ENCODE measurements around the gene PPP1R3A. TPM values are rescaled to one million over a fixed set of nuclear protein-coding genes. Genes with fewer than 3 reads are reported as not detected.

Gene PPP1R3A
- polyA plus RNA-seq, 3 donors from 2014 or later = not detected

DNA sequence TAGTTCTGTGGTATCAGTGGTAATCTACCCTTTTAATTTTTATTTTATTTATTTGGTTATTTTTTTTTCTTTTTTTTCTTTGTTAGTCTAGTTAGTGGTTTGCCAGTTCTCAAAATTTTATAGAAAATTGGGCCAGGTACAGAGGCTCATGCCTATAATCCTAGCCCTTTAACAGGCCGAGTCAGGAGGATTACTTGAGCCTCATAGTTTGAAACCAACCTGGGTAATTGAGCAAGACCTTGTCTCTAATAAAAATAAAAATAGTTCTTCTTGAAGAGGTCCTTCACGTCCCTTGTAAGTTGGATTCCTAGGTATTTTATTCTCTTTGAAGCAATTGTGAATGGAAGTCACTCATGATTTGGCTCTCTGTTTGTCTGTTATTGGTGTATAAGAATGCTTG, 51.5 kb downstream of the PPP1R3A start:
- Mint-ChIP-seq H3K27me3 (ENCODE audit: low read depth in 3 of 3) (peaks cover 0 to 2% (median 1%) of the 10 kb centered on the region in 3 donors), H3K4me1 (no peaks in the 10 kb centered on the region), H3K4me3 (no peak overlapping the region), H3K36me3 (no peaks in the 10 kb centered on the region), H3K27ac (no peak overlapping the region), H3K9me3 (peaks cover 5 to 33% (median 19%) of the 10 kb centered on the region in 6 donors)
- no peak for DNase-seq

DNA sequence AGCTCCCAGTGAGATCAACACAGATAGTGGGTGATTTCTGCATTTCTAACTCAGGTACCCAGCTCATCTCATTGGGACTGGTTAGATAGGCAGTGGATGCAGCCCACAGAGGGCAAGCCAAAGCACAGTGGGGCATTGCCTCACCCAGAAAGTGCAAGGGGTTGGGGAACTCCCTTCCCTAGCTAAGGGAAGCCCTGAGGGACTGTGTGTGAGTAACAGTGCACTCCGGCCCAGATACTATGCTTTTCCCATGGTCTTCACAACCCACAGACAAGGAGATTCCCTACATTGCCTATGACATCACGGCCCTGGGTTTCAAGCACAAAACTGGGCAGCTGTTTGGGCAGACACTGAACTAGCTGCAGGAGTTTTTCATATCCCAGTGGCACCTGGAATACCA, 62.8 kb downstream of the PPP1R3A start:
- H3K27ac Mint-ChIP-seq = no peak overlapping the region
- H3K27me3 Mint-ChIP-seq (ENCODE audit: low read depth in 3 of 3) = peaks cover 0 to 2% (median 0%) of the 10 kb centered on the region in 3 donors
- H3K4me3 Mint-ChIP-seq = no peak overlapping the region
- no peaks in the 10 kb centered on the region for H3K36me3 Mint-ChIP-seq
- no peaks in the 10 kb centered on the region for H3K4me1 Mint-ChIP-seq
- peaks cover 9 to 40% (median 34%) of the 10 kb centered on the region in 6 donors for H3K9me3 Mint-ChIP-seq
- DNase-seq = no peak

DNA sequence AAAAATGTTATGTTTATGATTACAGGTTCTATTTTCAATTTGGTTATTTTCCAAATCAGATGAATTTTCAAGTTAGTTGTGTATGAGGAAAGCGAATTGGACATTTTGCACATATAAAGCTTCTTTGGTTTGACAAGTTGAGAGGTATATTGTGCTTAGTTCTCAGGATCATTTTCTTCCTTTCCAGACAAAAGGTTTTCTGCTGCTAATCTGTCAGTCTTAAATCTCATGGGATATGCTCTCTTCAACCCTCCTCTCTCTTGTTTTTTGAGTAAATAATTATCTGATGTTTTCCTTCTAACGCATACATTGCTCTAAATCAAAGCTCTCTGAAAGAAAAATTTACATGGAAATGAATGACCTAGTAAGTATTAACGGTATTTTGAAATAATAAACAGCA, 77.9 kb downstream of the PPP1R3A start:
- Mint-ChIP-seq H3K27ac (no peak overlapping the region), H3K4me3 (no peak overlapping the region)

DNA sequence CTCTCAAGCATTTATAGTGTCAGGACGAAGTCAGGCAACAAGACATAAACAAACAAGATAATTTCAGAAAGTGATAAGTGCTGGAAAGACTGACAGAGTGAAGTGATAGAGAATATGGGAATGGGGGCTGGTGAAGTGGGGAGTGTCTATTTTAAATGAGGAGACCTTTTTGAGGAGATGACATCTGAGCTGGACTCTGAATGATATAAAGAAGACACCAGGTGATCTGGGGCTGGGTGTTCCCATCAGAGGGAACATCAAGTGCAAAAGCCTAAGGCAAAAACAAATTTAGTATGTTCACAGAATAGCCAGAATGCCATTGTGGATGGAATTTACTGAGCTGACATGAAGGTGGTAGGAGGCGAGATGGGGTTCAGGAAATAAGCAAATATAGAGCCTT, 83.4 kb downstream of the PPP1R3A start:
- no peak overlapping the region for H3K4me3 Mint-ChIP-seq
- H3K36me3 Mint-ChIP-seq = no peaks in the 10 kb centered on the region
- H3K4me1 Mint-ChIP-seq = no peaks in the 10 kb centered on the region
- no peak for DNase-seq
- no peaks in the 10 kb centered on the region for H3K27me3 Mint-ChIP-seq (ENCODE audit: low read depth in 3 of 3)
- H3K9me3 Mint-ChIP-seq = peaks cover 0 to 21% (median 4%) of the 10 kb centered on the region in 6 donors
- H3K27ac Mint-ChIP-seq = no peak overlapping the region

More for the DNA sequence above, 77.9 kb downstream of the PPP1R3A start:
- Mint-ChIP-seq H3K27me3 (ENCODE audit: low read depth in 3 of 3) (no peaks in the 10 kb centered on the region), H3K4me1 (no peaks in the 10 kb centered on the region), H3K9me3 (peaks cover 4 to 45% (median 13%) of the 10 kb centered on the region in 6 donors), H3K36me3 (no peaks in the 10 kb centered on the region)
- DNase-seq = no peak

DNA sequence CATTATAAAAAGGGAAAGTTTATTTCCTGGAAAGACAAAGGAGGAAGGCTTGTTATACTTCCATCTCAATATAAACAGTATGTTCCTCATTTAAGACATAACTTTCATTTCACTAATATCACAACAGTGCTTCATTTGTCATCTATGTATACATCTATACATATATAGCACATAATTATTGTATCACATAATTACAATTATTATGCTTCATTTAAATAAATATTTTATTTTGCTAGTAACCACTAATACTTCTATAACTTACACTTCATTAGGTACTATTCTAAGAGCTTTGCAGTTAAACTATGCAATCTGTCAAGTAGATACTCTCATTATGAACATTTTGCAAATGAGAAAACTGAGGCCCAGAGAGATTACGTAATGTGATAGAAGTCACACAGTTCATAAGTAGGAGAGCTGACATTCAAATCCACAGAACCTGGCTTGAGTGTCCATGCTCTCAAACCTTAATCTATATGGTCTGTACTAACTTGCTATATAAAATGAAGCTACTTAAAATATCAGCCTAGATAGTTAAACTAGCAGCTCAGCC, 86.5 kb downstream of the PPP1R3A start:
- Mint-ChIP-seq H3K27me3 (ENCODE audit: low read depth in 3 of 3) (no peaks in the 10 kb centered on the region), H3K4me1 (no peaks in the 10 kb centered on the region), H3K9me3 (peaks cover 4 to 14% (median 10%) of the 10 kb centered on the region in 6 donors), H3K27ac (no peak overlapping the region), H3K4me3 (no peak overlapping the region), H3K36me3 (no peaks in the 10 kb centered on the region)
- no peak for DNase-seq

DNA sequence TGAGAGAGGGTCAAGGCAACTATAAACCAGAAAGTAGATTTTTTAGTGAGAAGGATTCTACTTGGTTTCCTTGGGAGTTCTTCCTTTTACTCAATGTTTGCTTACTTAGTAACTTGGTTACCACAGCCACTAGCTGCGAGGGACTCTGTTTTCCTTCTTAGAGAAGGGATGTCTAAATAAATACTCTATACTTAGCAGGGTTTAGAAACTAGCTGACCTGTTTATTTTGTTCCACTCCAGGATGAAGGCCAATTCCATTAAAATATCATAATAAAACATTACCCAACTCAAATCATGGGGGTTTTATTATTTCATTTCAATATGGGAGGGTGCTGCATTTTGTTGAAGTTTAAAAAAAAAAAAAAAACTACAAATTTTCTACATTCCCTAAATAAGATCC, 87.3 kb downstream of the PPP1R3A start:
- Mint-ChIP-seq H3K4me1 (no peaks in the 10 kb centered on the region), H3K36me3 (no peaks in the 10 kb centered on the region), H3K9me3 (peaks cover 0 to 17% (median 12%) of the 10 kb centered on the region in 6 donors), H3K27ac (no peak overlapping the region), H3K4me3 (no peak overlapping the region), H3K27me3 (ENCODE audit: low read depth in 3 of 3) (no peaks in the 10 kb centered on the region)
- DNase-seq = no peak

DNA sequence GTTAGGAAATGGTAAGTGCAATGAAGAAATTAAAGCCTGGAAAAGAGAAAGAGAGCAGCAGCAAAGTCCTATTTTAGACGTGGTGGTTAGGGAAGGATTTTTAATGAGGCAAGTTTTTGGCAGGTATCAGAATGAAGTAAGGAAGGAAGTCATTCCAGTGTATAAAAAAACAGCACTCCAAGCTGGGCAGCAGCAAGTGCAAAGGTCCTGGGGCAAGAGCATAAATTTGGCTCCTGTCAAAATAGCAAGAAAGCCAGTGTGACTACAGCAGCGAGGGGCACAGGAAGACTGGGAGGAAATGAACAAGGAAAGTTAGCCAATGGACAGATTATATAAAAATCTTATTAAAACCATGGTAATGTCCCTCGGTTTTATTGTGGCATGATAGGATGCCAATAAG, 90.2 kb downstream of the PPP1R3A start:
- Mint-ChIP-seq H3K36me3 (no peaks in the 10 kb centered on the region), H3K27ac (no peak overlapping the region), H3K4me3 (no peak overlapping the region), H3K4me1 (no peaks in the 10 kb centered on the region), H3K9me3 (peaks cover 0 to 21% (median 15%) of the 10 kb centered on the region in 6 donors), H3K27me3 (ENCODE audit: low read depth in 3 of 3) (no peaks in the 10 kb centered on the region)
- DNase-seq = no peak
